HepG2 (cell line): Measurements from ENCODE around the gene LAMA5. TPM values are rescaled to one million over a fixed set of nuclear protein-coding genes. Genes with fewer than 3 reads are reported as not detected.
A peak's percentile ranks its signal among the peaks of the same experiment; 100 is the strongest.

Experiments
- HNRNPLL ChIP-seq: fragments of 200-400 bp; formaldehyde crosslinking; IDR thresholded peaks from 2 replicates; pipeline ENCODE4 v1.6.1; 2017; ENCODE audit warnings: mild to moderate bottlenecking, low read depth, low read length; ENCODE audit not compliant: poor library complexity, severe bottlenecking
- HOXA3 ChIP-seq: sonication (generic); formaldehyde crosslinking; IDR thresholded peaks from 2 replicates; pipeline ENCODE4 v1.5.0; 2020; ENCODE audit warnings: missing genetic modification reagents
- KAT2B ChIP-seq: fragments of 150-350 bp; IDR thresholded peaks from 2 replicates; pipeline ENCODE4 v1.6.1; 2014; ENCODE audit warnings: low read depth, low read length, borderline replicate concordance
- KAT8 ChIP-seq: IDR thresholded peaks from 2 replicates; pipeline ENCODE4 v1.6.1; 2016; ENCODE audit warnings: missing genetic modification reagents, missing compliant biosample characterization
- NFE2L2 ChIP-seq: fragments of 150-350 bp; IDR thresholded peaks from 2 replicates; pipeline ENCODE4 v1.6.1; 2014; ENCODE audit warnings: low read length
- RARG ChIP-seq: sonication (generic); formaldehyde crosslinking; IDR thresholded peaks from 2 replicates; pipeline ENCODE4 v1.4.0; 2020; ENCODE audit warnings: low read depth, mild to moderate bottlenecking, missing genetic modification reagents
- SNAI1 ChIP-seq: sonication (generic); formaldehyde crosslinking; IDR thresholded peaks from 2 replicates; pipeline ENCODE4 v1.5.0; 2020; ENCODE audit warnings: mild to moderate bottlenecking, missing genetic modification reagents, borderline replicate concordance
- TAF15 ChIP-seq: fragments of 200-400 bp; formaldehyde crosslinking; IDR thresholded peaks from one replicate; pipeline ENCODE4 v1.6.1; 2018; ENCODE audit warnings: mild to moderate bottlenecking, low read depth, low read length; ENCODE audit not compliant: poor library complexity, severe bottlenecking
- TEAD2 ChIP-seq: sonication (generic); formaldehyde crosslinking; IDR thresholded peaks from 2 replicates; pipeline ENCODE4 v1.9.0; 2021; ENCODE audit warnings: missing genetic modification reagents
- ZNF615 ChIP-seq: sonication (generic); formaldehyde crosslinking; IDR thresholded peaks from 2 replicates; pipeline ENCODE4 v1.5.0; 2020; ENCODE audit warnings: mild to moderate bottlenecking, missing genetic modification reagents, borderline replicate concordance
- polyA plus RNA-seq, 8 experiments: library from polyadenylated mRNA; depleted of rRNA in 3 of 8; stranded (reverse) in 7 of 8; unstranded in 1 of 8; fragments of >200 nt; fragmentation: Illumina TruSeq in 4 of 8; extraction: Trizol in 4 of 8; gene quantifications; 2 replicates each; pipeline versions ENCODE4 v1.2.1 to v1.2.3, GENCODE V29; 2011 to 2016; ENCODE audit warnings: low read depth in 4 of 8, missing spikeins in 1 of 8, mixed read lengths in 1 of 8; ENCODE audit not compliant: insufficient read depth in 1 of 8
- total RNA-seq, 5 experiments: library from RNA; depleted of rRNA; stranded (reverse); fragments of >200 nt; fragmentation: Illumina TruSeq; extraction: Trizol; gene quantifications; 2 replicates each; pipeline ENCODE4 v1.2.3, GENCODE V29; 2016; ENCODE audit warnings: low read depth in 1 of 5
- TF ChIP-seq, protein P1 (sequence below): sonication (generic); formaldehyde crosslinking; IDR thresholded peaks from 2 replicates; pipeline ENCODE4 v1.4.0; 2020; ENCODE audit warnings: missing genetic modification reagents, borderline replicate concordance
- TF ChIP-seq, protein P2 (sequence below): sonication (generic); formaldehyde crosslinking; IDR thresholded peaks from 2 replicates; pipeline ENCODE4 v1.4.0; 2020; ENCODE audit warnings: missing genetic modification reagents
- TF ChIP-seq, protein P3 (sequence below): sonication (generic); formaldehyde crosslinking; IDR thresholded peaks from 2 replicates; pipeline ENCODE4 v1.4.0; 2020; ENCODE audit warnings: missing genetic modification reagents, mild to moderate bottlenecking, borderline replicate concordance
- TF ChIP-seq, protein P4 (sequence below): sonication (generic); formaldehyde crosslinking; IDR thresholded peaks from 2 replicates; pipeline ENCODE4 v1.4.0; 2020; ENCODE audit warnings: missing genetic modification reagents
- TF ChIP-seq, protein P5 (sequence below): sonication (generic); formaldehyde crosslinking; IDR thresholded peaks from 2 replicates; pipeline ENCODE4 v1.8.1; 2023; ENCODE audit warnings: mild to moderate bottlenecking, inconsistent platforms, moderate library complexity, missing genetic modification reagents, borderline replicate concordance

LAMA5 gene
- total and polyA plus RNA-seq, 2 of the 13 experiments (the other 11 are each of a cell fraction or from before 2014, with no cell fraction given) = 21.0 to 44.7 TPM

DNA sequence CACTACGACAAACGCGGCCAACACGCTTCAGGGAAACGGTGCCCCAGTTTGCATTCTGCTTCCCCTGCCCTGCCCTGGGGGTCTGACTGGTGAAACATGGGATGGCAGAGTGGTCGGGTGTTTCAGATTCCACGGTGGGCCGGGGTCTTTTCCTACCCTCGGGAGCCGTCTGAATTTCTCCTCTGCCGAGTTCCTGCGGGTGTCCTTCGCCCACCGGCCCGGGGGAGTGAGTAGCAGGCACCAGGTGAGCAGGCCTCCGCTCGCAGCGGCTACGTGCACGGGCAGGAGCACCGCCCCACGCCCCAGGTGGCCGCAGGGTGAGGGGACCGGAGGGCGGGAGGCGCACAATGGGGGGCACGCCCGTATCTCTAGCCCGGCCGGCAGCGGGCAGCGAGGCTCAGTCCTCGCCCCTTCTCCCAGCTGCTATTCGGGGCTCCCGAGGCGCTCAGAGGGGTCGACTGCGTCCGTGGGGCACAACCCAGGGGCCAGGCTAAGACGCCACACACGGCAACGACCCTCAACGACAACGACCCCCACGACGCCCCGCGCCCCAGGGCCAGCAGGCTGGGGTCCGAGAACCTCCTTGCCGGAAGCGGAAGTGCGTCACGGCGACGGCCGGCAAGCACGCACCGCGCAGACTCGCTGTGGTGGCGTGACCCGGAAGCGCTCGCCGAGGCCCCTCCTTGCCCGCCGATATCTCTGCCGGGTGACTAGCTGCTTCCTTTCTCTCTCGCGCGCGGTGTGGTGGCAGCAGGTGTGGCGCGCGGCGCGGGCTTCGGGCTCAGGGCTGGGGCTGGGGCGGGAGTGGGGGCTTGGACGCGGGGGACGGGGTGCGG is 19.5 kb upstream of the LAMA5 start, which contains the start of gene RPS21 (continued):
- TF ChIP-seq, protein P1, sequence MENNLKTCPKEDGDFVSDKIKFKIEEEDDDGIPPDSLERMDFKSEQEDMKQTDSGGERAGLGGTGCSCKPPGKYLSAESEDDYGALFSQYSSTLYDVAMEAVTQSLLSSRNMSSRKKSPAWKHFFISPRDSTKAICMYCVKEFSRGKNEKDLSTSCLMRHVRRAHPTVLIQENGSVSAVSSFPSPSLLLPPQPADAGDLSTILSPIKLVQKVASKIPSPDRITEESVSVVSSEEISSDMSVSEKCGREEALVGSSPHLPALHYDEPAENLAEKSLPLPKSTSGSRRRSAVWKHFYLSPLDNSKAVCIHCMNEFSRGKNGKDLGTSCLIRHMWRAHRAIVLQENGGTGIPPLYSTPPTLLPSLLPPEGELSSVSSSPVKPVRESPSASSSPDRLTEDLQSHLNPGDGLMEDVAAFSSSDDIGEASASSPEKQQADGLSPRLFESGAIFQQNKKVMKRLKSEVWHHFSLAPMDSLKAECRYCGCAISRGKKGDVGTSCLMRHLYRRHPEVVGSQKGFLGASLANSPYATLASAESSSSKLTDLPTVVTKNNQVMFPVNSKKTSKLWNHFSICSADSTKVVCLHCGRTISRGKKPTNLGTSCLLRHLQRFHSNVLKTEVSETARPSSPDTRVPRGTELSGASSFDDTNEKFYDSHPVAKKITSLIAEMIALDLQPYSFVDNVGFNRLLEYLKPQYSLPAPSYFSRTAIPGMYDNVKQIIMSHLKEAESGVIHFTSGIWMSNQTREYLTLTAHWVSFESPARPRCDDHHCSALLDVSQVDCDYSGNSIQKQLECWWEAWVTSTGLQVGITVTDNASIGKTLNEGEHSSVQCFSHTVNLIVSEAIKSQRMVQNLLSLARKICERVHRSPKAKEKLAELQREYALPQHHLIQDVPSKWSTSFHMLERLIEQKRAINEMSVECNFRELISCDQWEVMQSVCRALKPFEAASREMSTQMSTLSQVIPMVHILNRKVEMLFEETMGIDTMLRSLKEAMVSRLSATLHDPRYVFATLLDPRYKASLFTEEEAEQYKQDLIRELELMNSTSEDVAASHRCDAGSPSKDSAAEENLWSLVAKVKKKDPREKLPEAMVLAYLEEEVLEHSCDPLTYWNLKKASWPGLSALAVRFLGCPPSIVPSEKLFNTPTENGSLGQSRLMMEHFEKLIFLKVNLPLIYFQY (CRISPR knock-in tag) = peak; percentile 58; the same call in 1 of the 2 replicates
- TF ChIP-seq, protein P2, sequence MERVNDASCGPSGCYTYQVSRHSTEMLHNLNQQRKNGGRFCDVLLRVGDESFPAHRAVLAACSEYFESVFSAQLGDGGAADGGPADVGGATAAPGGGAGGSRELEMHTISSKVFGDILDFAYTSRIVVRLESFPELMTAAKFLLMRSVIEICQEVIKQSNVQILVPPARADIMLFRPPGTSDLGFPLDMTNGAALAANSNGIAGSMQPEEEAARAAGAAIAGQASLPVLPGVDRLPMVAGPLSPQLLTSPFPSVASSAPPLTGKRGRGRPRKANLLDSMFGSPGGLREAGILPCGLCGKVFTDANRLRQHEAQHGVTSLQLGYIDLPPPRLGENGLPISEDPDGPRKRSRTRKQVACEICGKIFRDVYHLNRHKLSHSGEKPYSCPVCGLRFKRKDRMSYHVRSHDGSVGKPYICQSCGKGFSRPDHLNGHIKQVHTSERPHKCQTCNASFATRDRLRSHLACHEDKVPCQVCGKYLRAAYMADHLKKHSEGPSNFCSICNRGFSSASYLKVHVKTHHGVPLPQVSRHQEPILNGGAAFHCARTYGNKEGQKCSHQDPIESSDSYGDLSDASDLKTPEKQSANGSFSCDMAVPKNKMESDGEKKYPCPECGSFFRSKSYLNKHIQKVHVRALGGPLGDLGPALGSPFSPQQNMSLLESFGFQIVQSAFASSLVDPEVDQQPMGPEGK (CRISPR knock-in tag) = peak; percentile 69; the same call in 1 of the 2 replicates
- TF ChIP-seq, protein P3, sequence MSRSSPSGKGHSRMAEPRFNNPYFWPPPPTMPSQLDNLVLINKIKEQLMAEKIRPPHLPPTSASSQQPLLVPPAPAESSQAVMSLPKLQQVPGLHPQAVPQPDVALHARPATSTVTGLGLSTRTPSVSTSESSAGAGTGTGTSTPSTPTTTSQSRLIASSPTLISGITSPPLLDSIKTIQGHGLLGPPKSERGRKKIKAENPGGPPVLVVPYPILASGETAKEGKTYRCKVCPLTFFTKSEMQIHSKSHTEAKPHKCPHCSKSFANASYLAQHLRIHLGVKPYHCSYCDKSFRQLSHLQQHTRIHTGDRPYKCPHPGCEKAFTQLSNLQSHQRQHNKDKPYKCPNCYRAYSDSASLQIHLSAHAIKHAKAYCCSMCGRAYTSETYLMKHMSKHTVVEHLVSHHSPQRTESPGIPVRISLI (CRISPR knock-in tag) = peak; percentile 57; the same call in 1 of the 2 replicates
- no peak for TF ChIP-seq NFE2L2
- peak; percentile 65; the same call in 1 of the 2 replicates for TF ChIP-seq RARG (CRISPR knock-in tag)
- TF ChIP-seq ZNF615 (CRISPR knock-in tag) = no peak
- TF ChIP-seq SNAI1 (CRISPR knock-in tag) = peak; percentile 97; the same call in 1 of the 2 replicates
- TF ChIP-seq, protein P4, sequence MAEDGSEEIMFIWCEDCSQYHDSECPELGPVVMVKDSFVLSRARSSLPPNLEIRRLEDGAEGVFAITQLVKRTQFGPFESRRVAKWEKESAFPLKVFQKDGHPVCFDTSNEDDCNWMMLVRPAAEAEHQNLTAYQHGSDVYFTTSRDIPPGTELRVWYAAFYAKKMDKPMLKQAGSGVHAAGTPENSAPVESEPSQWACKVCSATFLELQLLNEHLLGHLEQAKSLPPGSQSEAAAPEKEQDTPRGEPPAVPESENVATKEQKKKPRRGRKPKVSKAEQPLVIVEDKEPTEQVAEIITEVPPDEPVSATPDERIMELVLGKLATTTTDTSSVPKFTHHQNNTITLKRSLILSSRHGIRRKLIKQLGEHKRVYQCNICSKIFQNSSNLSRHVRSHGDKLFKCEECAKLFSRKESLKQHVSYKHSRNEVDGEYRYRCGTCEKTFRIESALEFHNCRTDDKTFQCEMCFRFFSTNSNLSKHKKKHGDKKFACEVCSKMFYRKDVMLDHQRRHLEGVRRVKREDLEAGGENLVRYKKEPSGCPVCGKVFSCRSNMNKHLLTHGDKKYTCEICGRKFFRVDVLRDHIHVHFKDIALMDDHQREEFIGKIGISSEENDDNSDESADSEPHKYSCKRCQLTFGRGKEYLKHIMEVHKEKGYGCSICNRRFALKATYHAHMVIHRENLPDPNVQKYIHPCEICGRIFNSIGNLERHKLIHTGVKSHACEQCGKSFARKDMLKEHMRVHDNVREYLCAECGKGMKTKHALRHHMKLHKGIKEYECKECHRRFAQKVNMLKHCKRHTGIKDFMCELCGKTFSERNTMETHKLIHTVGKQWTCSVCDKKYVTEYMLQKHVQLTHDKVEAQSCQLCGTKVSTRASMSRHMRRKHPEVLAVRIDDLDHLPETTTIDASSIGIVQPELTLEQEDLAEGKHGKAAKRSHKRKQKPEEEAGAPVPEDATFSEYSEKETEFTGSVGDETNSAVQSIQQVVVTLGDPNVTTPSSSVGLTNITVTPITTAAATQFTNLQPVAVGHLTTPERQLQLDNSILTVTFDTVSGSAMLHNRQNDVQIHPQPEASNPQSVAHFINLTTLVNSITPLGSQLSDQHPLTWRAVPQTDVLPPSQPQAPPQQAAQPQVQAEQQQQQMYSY (CRISPR knock-in tag) = no peak
- TF ChIP-seq, protein P5, sequence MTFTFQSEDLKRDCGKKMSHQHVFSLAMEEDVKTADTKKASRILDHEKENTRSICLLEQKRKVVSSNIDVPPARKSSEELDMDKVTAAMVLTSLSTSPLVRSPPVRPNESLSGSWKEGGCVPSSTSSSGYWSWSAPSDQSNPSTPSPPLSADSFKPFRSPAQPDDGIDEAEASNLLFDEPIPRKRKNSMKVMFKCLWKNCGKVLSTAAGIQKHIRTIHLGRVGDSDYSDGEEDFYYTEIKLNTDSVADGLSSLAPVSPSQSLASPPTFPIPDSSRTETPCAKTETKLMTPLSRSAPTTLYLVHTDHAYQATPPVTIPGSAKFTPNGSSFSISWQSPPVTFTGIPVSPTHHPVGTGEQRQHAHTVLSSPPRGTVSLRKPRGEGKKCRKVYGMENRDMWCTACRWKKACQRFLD (CRISPR knock-in tag) = peak; percentile 87
- peak; percentile 97 for TF ChIP-seq HOXA3 (CRISPR knock-in tag)
- peak; percentile 93 for TF ChIP-seq TAF15
- peak; percentile 98 for TF ChIP-seq KAT8 (CRISPR knock-in tag)
- no peak for TF ChIP-seq KAT2B
- TF ChIP-seq TEAD2 = no peak
- peak; percentile 25 for TF ChIP-seq HNRNPLL
